Left colon (tissue), 2 donors: ENCODE measurements around the gene CCDC196. TPM values are rescaled to one million over a fixed set of nuclear protein-coding genes. Genes with fewer than 3 reads are reported as not detected.
"Not testable (repeated sequence)": the region's sequence is repeated elsewhere in the genome, so short reads cannot be mapped to it uniquely, and the experiment has no call there.

Source experiments
- ATAC-seq: fragments of 200-7000 bp; cut with Tn5 transposase; one replicate; pipeline ENCODE4 v1.9.1; 2020; ENCODE audit warnings: mild to moderate bottlenecking, moderate library complexity
- DNase-seq, 2 donors: peaks; one replicate each; pipeline ENCODE4 v3.0.0-alpha.2; 2020
- intact Hi-C, 2 donors: fragments of 100-400 bp; cut with DNase I in 1 of 2; cut with micrococcal nuclease in 1 of 2; formaldehyde crosslinking; loops; one replicate each; pipeline versions ENCODE4 v1.11.2 to v1.14.0; 2022; cut with DNase I, micrococcal nuclease
- total RNA-seq, 2 donors: library from RNA; stranded (reverse); fragmentation: NEBNext Ultra II Directional; extraction: Animal tissue kit (Norgen Biotek cat#: 25700); gene quantifications; one replicate each; pipeline ENCODE4 v1.2.1, GENCODE V29; 2021
- donor health status: DM: no; HTN: no; CAD: no.
- donor health status: DM: yes; HTN: yes; CAD: no.

The CCDC196 gene
- total RNA-seq, 2 donors from 2014 or later: 1.2 to 1.6 TPM

GRCh38 chr14:66490143-66491111 lies 4.3 kb downstream of the CCDC196 start:
- intact Hi-C loops: no loop called here
- ATAC-seq (no peak), DNase-seq (no peak)

- intact Hi-C loops: no loop called here
These were observed 7.6 kb downstream of the CCDC196 start for GRCh38 chr14:66493750-66494149.

GRCh38 chr14:66495218-66496098 lies 9.3 kb downstream of the CCDC196 start:
- DNase-seq: peak; percentile 26 to 38
- peak; percentile 86 for ATAC-seq
- intact Hi-C loops: no loop called here

More at GRCh38 chr14:66493750-66494149, 7.6 kb downstream of the CCDC196 start:
- no peak for ATAC-seq
- no peak for DNase-seq

GRCh38 chr14:66496188-66496807 lies 10.1 kb downstream of the CCDC196 start:
- DNase-seq (peak in 1 of 2 donors; percentile 6), ATAC-seq (peak; percentile 79)
- intact Hi-C loops: no loop called here

GRCh38 chr14:66496911-66497310 lies 10.7 kb downstream of the CCDC196 start:
- ATAC-seq (peak; percentile 14), DNase-seq (no peak)
- intact Hi-C loops: no loop called here

GRCh38 chr14:66498311-66498710 lies 12.1 kb downstream of the CCDC196 start:
- intact Hi-C loops: no loop called here
- ATAC-seq: no peak
- DNase-seq: no peak

GRCh38 chr14:66501592-66501991 lies 15.4 kb downstream of the CCDC196 start:
- ATAC-seq (peak; percentile 21), DNase-seq (no peak)
- intact Hi-C loops: no loop called here

- intact Hi-C loops, ATAC-seq, DNase-seq: not testable (repeated sequence)
These were observed 16.7 kb downstream of the CCDC196 start for GRCh38 chr14:66502836-66503235.

- ATAC-seq (no peak), DNase-seq (no peak)
- intact Hi-C loops: no loop called here
These were observed 17.4 kb downstream of the CCDC196 start for GRCh38 chr14:66503532-66503931.

GRCh38 chr14:66507181-66507721 lies 21.1 kb downstream of the CCDC196 start:
- DNase-seq (no peak), ATAC-seq (peak; percentile 43)
- intact Hi-C loops: no loop called here

GRCh38 chr14:66507722-66508546 lies 21.8 kb downstream of the CCDC196 start, which contains the start of gene GPHN:
Gene GPHN (plus strand): TSS chr14:66508147.
- DNase-seq: peak; percentile 95 to 97
- ATAC-seq: peak; percentile 93
- intact Hi-C loops: no loop called here

- DNase-seq (no peak), ATAC-seq (no peak)
These were observed 22.3 kb downstream of the CCDC196 start for GRCh38 chr14:66508547-66508845.

GRCh38 chr14:66508846-66509621 lies 22.9 kb downstream of the CCDC196 start:
- intact Hi-C loops: no loop called here
- ATAC-seq: peak; percentile 23
- peak; percentile 48 to 54 for DNase-seq

More at GRCh38 chr14:66508547-66508845, 22.3 kb downstream of the CCDC196 start:
- intact Hi-C loops: no loop called here

GRCh38 chr14:66509874-66510273 lies 23.7 kb downstream of the CCDC196 start:
- no peak for ATAC-seq
- intact Hi-C loops: no loop called here
- DNase-seq: no peak

GRCh38 chr14:66511849-66512248 lies 25.7 kb downstream of the CCDC196 start:
- intact Hi-C loops: no loop called here
- no peak for ATAC-seq

GRCh38 chr14:66514213-66514612 lies 28.0 kb downstream of the CCDC196 start:
- intact Hi-C loops: no loop called here
- no peak for DNase-seq

More at GRCh38 chr14:66511849-66512248, 25.7 kb downstream of the CCDC196 start:
- no peak for DNase-seq

GRCh38 chr14:66530526-66530925 lies 44.4 kb downstream of the CCDC196 start:
- intact Hi-C loops: no loop called here
- ATAC-seq (peak; percentile 67), DNase-seq (no peak)

More at GRCh38 chr14:66514213-66514612, 28.0 kb downstream of the CCDC196 start:
- ATAC-seq: no peak
